HG03196 (cell line): Measurements from ENCODE around the gene KRT1.

Experiments
- ATAC-seq: cut with Tn5 transposase; IDR thresholded peaks from one replicate; pipeline ENCODE4 v1.9.1; 2021; ENCODE audit not compliant: unreplicated experiment

KRT1 gene

DNA sequence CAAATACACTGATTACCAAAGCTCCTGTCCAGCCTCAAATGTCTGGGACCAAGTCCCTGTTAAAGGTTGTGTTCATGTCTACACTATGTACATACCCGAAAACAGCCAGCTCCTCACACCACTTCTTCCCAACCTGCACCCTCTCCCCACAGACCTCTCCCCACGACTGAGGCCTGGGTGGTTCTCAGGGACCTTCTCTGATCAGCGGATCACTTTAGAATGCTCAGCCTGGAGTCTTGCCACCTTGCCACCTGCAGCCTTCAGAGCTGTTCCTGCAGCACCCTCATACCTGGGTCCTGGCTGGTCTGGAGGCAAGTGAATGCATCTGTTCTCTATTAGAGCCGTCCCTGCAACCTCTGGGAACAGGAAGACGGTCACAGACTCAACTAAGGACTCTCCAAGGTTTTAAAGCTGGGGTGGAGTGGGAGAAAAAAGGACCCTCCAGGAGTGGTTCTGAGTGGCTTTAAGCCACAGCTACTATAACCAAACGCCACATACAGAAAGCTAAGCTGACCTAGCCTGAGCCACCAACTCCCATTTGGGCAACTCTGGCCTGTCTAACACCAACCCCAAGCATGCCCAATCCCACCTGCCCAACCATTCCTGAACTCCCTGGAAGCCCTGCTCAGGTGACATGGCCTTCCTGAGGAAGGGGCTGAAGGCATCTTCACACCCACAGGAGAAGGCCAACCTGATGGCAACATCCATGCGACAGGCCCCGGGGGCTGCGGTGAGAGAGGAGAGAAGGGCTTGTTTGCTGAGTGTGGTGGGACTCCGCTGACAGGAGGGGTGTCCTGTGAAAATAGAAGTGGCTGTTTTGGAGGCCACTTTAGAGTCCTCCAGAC lies 36.8 kb downstream of the KRT1 start:
- no peak for ATAC-seq

- no peak for ATAC-seq
These were observed 38.7 kb downstream of the KRT1 start for GRCh38 chr12:52641468-52641867.

GRCh38 chr12:52637299-52637698 lies 42.9 kb downstream of the KRT1 start:
- no peak for ATAC-seq

- no peak for ATAC-seq
These were observed 43.5 kb downstream of the KRT1 start for GRCh38 chr12:52636592-52637258.

- ATAC-seq, result no peak
These were observed 44.0 kb downstream of the KRT1 start for GRCh38 chr12:52636189-52636588.

GRCh38 chr12:52634266-52635056 lies 45.7 kb downstream of the KRT1 start:
- no peak for ATAC-seq

DNA sequence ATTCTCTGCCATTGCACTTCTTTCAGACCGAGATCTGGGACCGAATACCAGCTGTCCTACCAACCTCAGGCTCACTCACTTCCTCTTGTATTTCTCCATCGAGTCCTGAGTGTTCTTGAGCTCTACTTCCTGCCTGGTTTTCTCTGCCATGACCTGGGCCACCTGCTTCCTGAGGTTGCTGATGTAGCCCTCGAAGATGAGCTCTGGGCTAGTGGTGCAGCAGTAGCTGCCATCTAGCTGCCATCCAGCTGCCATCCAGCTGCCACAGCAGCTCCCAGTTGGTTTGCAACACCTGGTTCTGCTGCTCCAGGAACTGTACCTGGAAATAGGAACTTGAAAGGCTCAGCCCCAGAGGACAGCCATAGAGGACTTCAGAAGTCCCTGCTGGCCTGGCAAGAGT lies 46.8 kb downstream of the KRT1 start:
- no peak for ATAC-seq

- ATAC-seq, result no peak
These were observed 47.6 kb downstream of the KRT1 start for GRCh38 chr12:52632656-52633055.

DNA sequence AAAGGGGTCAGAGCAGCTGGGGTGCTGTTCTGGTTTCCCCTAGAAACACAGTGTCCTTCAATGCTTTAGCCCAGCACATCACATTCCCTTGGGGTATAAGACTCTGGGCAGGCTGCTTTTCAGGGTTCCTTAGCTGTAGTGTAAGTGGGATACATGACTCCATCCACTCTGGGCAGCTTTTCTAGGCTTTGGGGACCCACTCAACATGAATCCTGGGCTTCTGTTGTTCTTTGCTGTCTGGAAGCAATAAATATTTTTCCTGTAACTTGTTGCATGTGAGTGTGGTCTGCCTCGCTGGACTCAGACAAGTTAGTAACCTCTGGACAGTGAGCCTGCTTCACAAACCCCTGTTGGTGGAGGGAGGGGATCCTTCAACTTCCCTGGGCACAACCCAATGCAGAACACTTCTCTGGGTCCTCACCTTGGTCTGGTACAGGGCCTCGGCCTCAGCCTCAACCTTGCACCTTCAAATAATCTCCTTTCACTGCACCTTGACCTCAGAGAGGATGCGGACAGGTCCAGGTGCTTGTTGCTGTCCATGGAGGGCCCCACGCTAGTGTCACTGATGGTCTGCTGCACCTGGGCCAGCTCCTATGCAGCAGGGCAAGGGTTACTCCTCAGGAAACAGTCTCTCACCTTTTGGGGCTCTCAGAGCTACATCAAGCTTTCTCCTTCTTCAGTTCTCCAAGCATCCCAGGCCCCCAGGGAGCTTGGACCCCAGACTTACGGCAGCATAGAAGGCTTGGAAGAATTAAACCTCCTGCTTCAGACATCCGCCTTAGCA lies 48.3 kb downstream of the KRT1 start:
- no peak for ATAC-seq

DNA sequence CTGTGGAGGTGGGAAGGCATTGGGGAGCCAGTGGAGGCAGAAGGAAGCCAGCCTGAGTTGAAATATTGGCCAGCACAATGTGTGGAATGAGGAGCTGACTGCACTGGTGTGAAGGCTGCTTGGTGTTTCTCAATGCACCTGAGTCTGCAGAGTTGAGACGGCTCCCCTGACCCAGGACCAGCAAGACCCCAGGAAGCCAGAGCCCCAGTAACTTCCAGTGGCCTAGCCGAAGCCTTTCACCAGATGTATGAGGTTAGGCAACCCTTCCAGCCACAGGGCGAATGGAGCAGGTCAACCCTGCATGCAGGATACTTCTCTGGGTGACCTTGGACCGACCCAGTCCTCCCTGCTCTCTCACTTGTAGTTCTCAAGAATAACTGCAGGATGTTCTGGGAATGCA lies 48.9 kb downstream of the KRT1 start:
- no peak for ATAC-seq

GRCh38 chr12:52630599-52631200 lies 49.5 kb downstream of the KRT1 start:
- ATAC-seq, result no peak

DNA sequence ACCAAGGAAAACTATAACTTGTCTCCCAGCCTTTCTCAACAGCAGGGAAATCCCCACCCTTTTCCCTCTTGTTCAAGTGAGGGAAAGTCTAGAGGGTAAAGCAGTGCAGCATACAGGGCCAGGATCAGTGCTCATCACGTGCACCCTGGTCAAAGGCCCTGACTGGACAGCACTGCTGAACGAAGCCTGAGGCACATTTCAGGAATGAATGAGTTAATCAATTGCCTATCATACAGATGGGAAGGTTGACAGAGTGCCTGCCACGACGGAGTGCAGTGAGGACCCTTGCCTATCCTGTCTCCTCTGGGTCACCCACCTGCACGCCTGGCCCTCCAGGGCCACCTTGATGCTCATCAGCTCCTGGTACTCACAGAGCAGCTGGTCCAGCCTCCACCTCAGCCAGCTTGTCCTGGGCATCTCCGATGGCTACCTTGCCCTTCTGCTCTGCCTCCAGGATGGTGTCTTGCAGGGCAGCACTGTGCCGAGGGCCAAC lies 50.2 kb downstream of the KRT1 start:
- no peak for ATAC-seq

DNA sequence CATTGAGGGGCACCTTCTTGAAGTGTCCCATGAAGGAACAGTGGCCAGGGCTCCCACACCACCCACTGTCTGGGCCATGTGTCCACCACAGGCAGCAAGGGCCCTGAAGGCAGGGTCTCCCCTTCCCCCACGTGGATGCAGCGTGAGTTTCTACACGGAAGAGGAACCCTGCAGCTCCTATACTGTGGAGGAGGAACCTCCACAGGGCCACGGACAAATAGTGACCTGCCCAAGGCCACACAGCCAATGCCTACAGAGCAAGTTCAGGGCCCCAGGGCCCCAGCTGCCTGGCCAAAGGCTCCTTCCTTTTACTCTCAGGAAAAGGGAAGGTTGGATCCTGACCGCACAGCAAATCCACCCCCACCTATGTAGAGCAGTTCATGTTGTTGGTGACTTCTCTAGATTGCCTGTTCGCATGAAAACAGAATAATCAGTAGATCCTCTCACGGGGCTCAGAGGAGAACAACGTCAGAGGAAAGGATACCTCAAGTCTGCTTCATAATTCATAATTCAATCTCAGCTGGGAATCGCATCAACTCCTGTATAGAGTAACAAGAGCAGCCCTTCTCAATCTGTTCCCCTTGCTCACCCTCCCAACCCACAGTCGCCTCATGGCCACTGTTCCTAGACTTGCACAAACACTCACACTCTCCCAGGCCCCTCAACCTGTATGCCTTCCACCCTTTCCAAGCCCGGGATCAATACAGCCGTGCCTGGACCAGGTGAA lies 50.8 kb downstream of the KRT1 start:
- ATAC-seq, result no peak

DNA sequence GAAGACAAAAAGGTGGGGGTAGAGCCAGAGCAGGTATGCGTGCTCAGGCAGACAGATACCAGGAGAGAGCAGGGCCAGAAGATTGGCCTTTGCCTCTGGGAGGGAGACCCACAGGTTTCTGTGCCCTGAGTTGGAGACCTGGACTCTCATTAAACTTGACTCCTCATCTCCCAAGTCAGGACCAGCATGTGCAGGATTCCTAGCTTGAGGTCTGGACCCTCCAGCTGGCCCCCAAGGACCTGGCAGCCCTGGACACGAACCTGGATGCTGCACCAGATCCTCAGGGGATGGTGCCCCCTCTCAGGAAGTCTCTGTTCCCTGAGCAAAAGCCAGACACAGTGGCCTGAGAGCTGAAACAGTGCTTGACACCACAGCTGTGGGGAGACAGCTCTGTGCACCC lies 51.4 kb downstream of the KRT1 start:
- no peak for ATAC-seq

DNA sequence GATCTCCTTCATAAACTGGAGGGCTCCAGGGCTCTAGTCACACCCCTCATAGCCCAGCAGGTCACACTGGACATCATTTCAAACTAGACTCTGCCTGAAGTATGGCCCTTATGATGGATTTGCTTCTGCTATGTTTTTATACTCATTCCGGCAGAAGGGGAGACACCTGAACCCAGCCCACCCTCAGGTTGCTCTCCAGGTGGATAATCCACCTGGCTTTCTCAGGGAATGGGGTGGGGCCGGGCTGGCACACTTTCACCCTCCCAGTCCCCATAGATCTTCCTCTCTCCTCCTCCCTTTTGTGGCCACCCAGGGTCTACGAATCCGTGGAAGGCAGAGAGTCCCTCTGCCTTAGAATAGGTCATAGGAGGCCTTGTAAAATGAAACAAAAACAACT lies 52.1 kb downstream of the KRT1 start:
- ATAC-seq, result no peak

DNA sequence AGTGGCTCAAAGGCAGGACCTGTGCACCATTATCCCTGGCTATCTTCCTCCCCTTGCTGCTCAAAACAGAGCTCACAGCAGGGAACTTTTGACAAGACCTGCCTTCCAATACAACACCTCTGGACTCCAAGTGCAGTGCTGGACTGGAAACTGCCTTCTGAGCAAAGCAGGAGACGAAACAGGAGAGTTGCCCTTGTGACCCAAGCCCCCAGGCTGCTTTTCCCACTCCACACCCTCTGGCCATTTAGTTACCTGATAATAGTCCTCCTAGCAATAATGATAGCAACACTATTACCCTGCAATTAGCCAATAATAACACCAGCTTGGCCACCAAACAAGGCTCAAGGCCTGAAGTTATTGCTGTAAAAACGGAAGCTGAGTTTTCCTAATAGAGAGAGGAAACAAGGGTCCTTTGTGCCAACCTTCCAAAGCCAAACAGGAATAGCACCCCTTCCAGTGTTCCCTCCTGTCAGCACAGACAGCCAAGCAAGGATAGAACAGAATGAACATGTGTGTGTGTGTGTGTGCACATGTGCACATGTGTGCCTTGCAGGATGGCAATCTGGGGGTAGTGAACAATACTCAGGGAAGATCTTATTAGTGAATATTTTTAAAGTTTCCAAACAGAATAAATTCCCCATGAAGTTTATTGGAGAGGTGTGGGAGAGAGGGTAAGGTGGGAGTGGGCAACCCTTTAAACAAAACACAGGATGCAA lies 52.7 kb downstream of the KRT1 start:
- ATAC-seq, result no peak
